Mesodermal cell (in vitro differentiated cells): ENCODE data around the gene ZMIZ1.

Experiments used
- H3K27ac ChIP-seq: 2 replicates; pipeline ENCODE4 v1.7.0; 2013; ENCODE audit warnings: mild to moderate bottlenecking, low read depth, low read length, moderate library complexity; ENCODE audit not compliant: severe bottlenecking
- H3K36me3 ChIP-seq: 2 replicates; pipeline ENCODE4 v1.7.1; 2013; ENCODE audit warnings: mild to moderate bottlenecking, low read length, moderate library complexity; ENCODE audit not compliant: control insufficient read depth, insufficient read depth
- H3K4me1 ChIP-seq: one replicate; pipeline ENCODE4 v1.7.1; 2013; ENCODE audit warnings: mild to moderate bottlenecking, low read length; ENCODE audit not compliant: insufficient read depth, control insufficient read depth, poor library complexity, severe bottlenecking
- H3K4me3 ChIP-seq: 2 replicates; pipeline ENCODE4 v1.7.0; 2013; ENCODE audit warnings: low read length, control low read depth, mild to moderate bottlenecking; ENCODE audit not compliant: insufficient read depth, poor library complexity, severe bottlenecking; ENCODE audit errors: extremely low read depth
- H3K9me3 ChIP-seq: 2 replicates; pipeline ENCODE4 v1.7.1; 2013; ENCODE audit warnings: mild to moderate bottlenecking, low read length, moderate library complexity; ENCODE audit not compliant: control insufficient read depth
- WGBS, 2 experiments: methylation state at CpG; one replicate each; pipeline ENCODE4 v1.1.5; 2013; ENCODE audit warnings: missing lambda C conversion rate in 2 of 2; ENCODE audit not compliant: insufficient coverage in 2 of 2; 5-methylcytosine and 5-hydroxymethylcytosine counted together

The ZMIZ1 gene

GRCh38 chr10:79137300-79137756 lies 68.6 kb downstream of the ZMIZ1 start:
- peak overlapping the region; percentile 83 for H3K27ac ChIP-seq

GRCh38 chr10:79137826-79138225 lies 69.1 kb downstream of the ZMIZ1 start:
- 79 to 88% methylated on average over 6 to 8 of the region's 13 CpGs for WGBS, 2 experiments
- Histone ChIP-seq H3K27ac (peak overlapping the region; percentile 83), H3K9me3 (no peaks in the 10 kb centered on the region), H3K4me1 (peaks cover 80% of the 10 kb centered on the region), H3K4me3 (no peak overlapping the region), H3K36me3 (peaks cover 64% of the 10 kb centered on the region)

More at GRCh38 chr10:79137300-79137756, 68.6 kb downstream of the ZMIZ1 start:
- H3K9me3 ChIP-seq, result no peaks in the 10 kb centered on the region
- peaks cover 85% of the 10 kb centered on the region for H3K4me1 ChIP-seq
- WGBS, 2 experiments, result 73 to 79% methylated on average over 7 of the region's 8 CpGs
- H3K36me3 ChIP-seq, result peaks cover 61% of the 10 kb centered on the region
- no peak overlapping the region for H3K4me3 ChIP-seq

GRCh38 chr10:79138449-79139123 lies 69.8 kb downstream of the ZMIZ1 start:
- no peaks in the 10 kb centered on the region for H3K9me3 ChIP-seq
- no peak overlapping the region for H3K4me3 ChIP-seq
- peak overlapping the region; percentile 83 for H3K27ac ChIP-seq

GRCh38 chr10:79139124-79139835 lies 70.5 kb downstream of the ZMIZ1 start:
- peak overlapping the region; percentile 83 for H3K27ac ChIP-seq
- no peaks in the 10 kb centered on the region for H3K9me3 ChIP-seq
- no peak overlapping the region for H3K4me3 ChIP-seq
- WGBS, 2 experiments, result 85 to 93% methylated on average over 16 to 19 of the region's 26 CpGs
- H3K36me3 ChIP-seq, result peaks cover 63% of the 10 kb centered on the region
- H3K4me1 ChIP-seq, result peaks cover 81% of the 10 kb centered on the region

More at GRCh38 chr10:79138449-79139123, 69.8 kb downstream of the ZMIZ1 start:
- peaks cover 80% of the 10 kb centered on the region for H3K4me1 ChIP-seq
- WGBS, 2 experiments, result 100% methylated on average over 2 to 3 of the region's 5 CpGs
- peaks cover 65% of the 10 kb centered on the region for H3K36me3 ChIP-seq

GRCh38 chr10:79140085-79140793 lies 71.5 kb downstream of the ZMIZ1 start:
- H3K9me3 ChIP-seq, result no peaks in the 10 kb centered on the region
- no peak overlapping the region for H3K4me3 ChIP-seq
- H3K4me1 ChIP-seq, result peaks cover 86% of the 10 kb centered on the region
- no peak overlapping the region for H3K27ac ChIP-seq
- H3K36me3 ChIP-seq, result peaks cover 60% of the 10 kb centered on the region
- 97 to 98% methylated on average over 6 of the region's 7 CpGs for WGBS, 2 experiments

- WGBS, 2 experiments, result 90 to 91% methylated on average over 11 to 13 of the region's 15 CpGs
- no peaks in the 10 kb centered on the region for H3K9me3 ChIP-seq
- peaks cover 85% of the 10 kb centered on the region for H3K4me1 ChIP-seq
- no peak overlapping the region for H3K4me3 ChIP-seq
- H3K27ac ChIP-seq, result no peak overlapping the region
- peaks cover 57% of the 10 kb centered on the region for H3K36me3 ChIP-seq
These were observed 72.1 kb downstream of the ZMIZ1 start for GRCh38 chr10:79140855-79141254.

- Histone ChIP-seq H3K4me3 (no peak overlapping the region), H3K9me3 (no peaks in the 10 kb centered on the region), H3K36me3 (peaks cover 59% of the 10 kb centered on the region), H3K27ac (peak overlapping the region; percentile 62), H3K4me1 (peaks cover 78% of the 10 kb centered on the region)
- 85 to 92% methylated on average over 9 to 10 of the region's 10 CpGs for WGBS, 2 experiments
These were observed 73.3 kb downstream of the ZMIZ1 start for GRCh38 chr10:79142064-79142491.

GRCh38 chr10:79142522-79143309 lies 74.0 kb downstream of the ZMIZ1 start:
- Histone ChIP-seq H3K36me3 (peaks cover 64% of the 10 kb centered on the region), H3K9me3 (no peaks in the 10 kb centered on the region), H3K4me1 (peaks cover 75% of the 10 kb centered on the region), H3K4me3 (no peak overlapping the region), H3K27ac (no peak overlapping the region)
- 87 to 88% methylated on average over 11 to 13 of the region's 13 CpGs for WGBS, 2 experiments

- H3K4me3 ChIP-seq, result no peak overlapping the region
- peaks cover 76% of the 10 kb centered on the region for H3K36me3 ChIP-seq
- H3K9me3 ChIP-seq, result no peaks in the 10 kb centered on the region
- no peak overlapping the region for H3K27ac ChIP-seq
- 93 to 96% methylated on average over 10 to 11 of the region's 11 CpGs for WGBS, 2 experiments
- peaks cover 66% of the 10 kb centered on the region for H3K4me1 ChIP-seq
These were observed 75.1 kb downstream of the ZMIZ1 start for GRCh38 chr10:79143879-79144278.
